B cell (primary cell): ENCODE results near the gene ADORA3. TPM values are rescaled to one million over a fixed set of nuclear protein-coding genes. Genes with fewer than 3 reads are reported as not detected.

Experiments
- ATAC-seq: fragments of 200-7000 bp; cut with Tn5 transposase; one replicate; pipeline ENCODE4 v1.10.0; 2021; ENCODE audit warnings: low read depth, mild to moderate bottlenecking, moderate number of reproducible peaks, moderate library complexity
- CTCF ChIA-PET: fragments of 350-600 bp; sonication (Branson Sonifier 250); formaldehyde crosslinking; loops from one replicate; lab custom pipeline; 2021; ENCODE audit warnings: antibody characterized with exemption, inconsistent platforms; lab: Charles Lee
- POLR2A ChIA-PET: fragments of 350-600 bp; sonication (Branson Sonifier 250); formaldehyde crosslinking; loops from one replicate; lab custom pipeline; 2021; ENCODE audit warnings: antibody characterized with exemption; lab: Charles Lee
- DNase-seq: peaks from one replicate; pipeline ENCODE4 v3.0.0; 2013
- H2AFZ ChIP-seq: 2 replicates; pipeline ENCODE4 v1.6.1; 2012; ENCODE audit warnings: mild to moderate bottlenecking, low read depth, low read length; ENCODE audit not compliant: insufficient read depth, poor library complexity, severe bottlenecking
- H3K27ac ChIP-seq, 2 donors: 1 replicate in 1 of 2; 2 replicates in 1 of 2; pipeline ENCODE4 v1.5.1; 2012 to 2013; ENCODE audit warnings: low read length in 2 of 2, mild to moderate bottlenecking in 2 of 2, moderate library complexity in 1 of 2
- H3K27me3 ChIP-seq, 4 experiments: fragments of 200-600 bp in 1 of 4; sonication (generic) in 1 of 4; replicated peaks in 1 of 4; 1 replicate in 2 of 4; 2 replicates in 2 of 4; pipeline versions ENCODE4 v1.6.1 to v1.7.0; 2013 to 2016; ENCODE audit warnings: low read length in 3 of 4, mild to moderate bottlenecking in 2 of 4, mixed read lengths in 1 of 4, moderate library complexity in 1 of 4; ENCODE audit not compliant: insufficient read depth in 4 of 4, control insufficient read depth in 3 of 4; ENCODE audit errors: control extremely low read depth in 1 of 4
- H3K36me3 ChIP-seq, 2 experiments: replicated peaks in 1 of 2; 1 replicate in 1 of 2; 2 replicates in 1 of 2; pipeline versions ENCODE4 v1.6.1 to v1.7.1; 2013; ENCODE audit warnings: low read length in 1 of 2; ENCODE audit not compliant: insufficient read depth in 2 of 2, control insufficient read depth in 1 of 2; ENCODE audit errors: control extremely low read depth in 1 of 2, extremely low read depth in 1 of 2
- H3K4me1 ChIP-seq, 2 donors: fragments of 200-600 bp in 1 of 2; sonication (generic) in 1 of 2; 1 replicate in 1 of 2; 2 replicates in 1 of 2; pipeline versions ENCODE4 v1.5.1 to v1.6.1; 2013 to 2017; ENCODE audit warnings: low read length in 2 of 2; ENCODE audit not compliant: control insufficient read depth in 2 of 2, insufficient read depth in 2 of 2
- H3K4me2 ChIP-seq: replicated peaks from 2 replicates; pipeline ENCODE3; 2012; ENCODE audit warnings: mild to moderate bottlenecking, low read depth, low read length; ENCODE audit not compliant: poor library complexity, severe bottlenecking
- H3K4me3 ChIP-seq, 5 experiments: fragments of 200-600 bp in 1 of 5; sonication (generic) in 1 of 5; 1 replicate in 3 of 5; 2 replicates in 2 of 5; pipeline versions ENCODE4 v1.5.1 to v1.7.0; 2011 to 2016; ENCODE audit warnings: low read length in 4 of 5, mild to moderate bottlenecking in 4 of 5, low read depth in 2 of 5, control low read depth in 1 of 5, moderate library complexity in 1 of 5; ENCODE audit not compliant: insufficient read depth in 1 of 5; ENCODE audit errors: control extremely low read depth in 1 of 5, extremely low read depth in 1 of 5
- H3K79me2 ChIP-seq: fragments of 200-600 bp; sonication (generic); one replicate; pipeline ENCODE4 v1.6.0; 2016; ENCODE audit warnings: low read length; ENCODE audit not compliant: control insufficient read depth, insufficient read depth
- H3K9ac ChIP-seq: fragments of 200-600 bp; sonication (generic); 2 replicates; pipeline ENCODE4 v1.6.1; 2017; ENCODE audit warnings: mild to moderate bottlenecking, low read length, moderate library complexity
- H3K9me3 ChIP-seq, 3 donors: one replicate each; pipeline versions ENCODE4 v1.6.1 to v1.7.1; 2013; ENCODE audit warnings: low read length in 2 of 3; ENCODE audit not compliant: control insufficient read depth in 2 of 3, insufficient read depth in 1 of 3; ENCODE audit errors: control extremely low read depth in 1 of 3
- H4K20me1 ChIP-seq: 2 replicates; pipeline ENCODE4 v1.6.0; 2012; ENCODE audit warnings: mild to moderate bottlenecking, low read length; ENCODE audit not compliant: insufficient read depth, control insufficient read depth, poor library complexity, severe bottlenecking
- H3K27ac Mint-ChIP-seq: one replicate; pipeline ENCODE4 v1.8.0; 2021; ENCODE audit warnings: mixed read lengths
- H3K27me3 Mint-ChIP-seq: one replicate; pipeline ENCODE4 v1.8.0; 2021; ENCODE audit warnings: mixed read lengths
- H3K4me1 Mint-ChIP-seq: one replicate; pipeline ENCODE4 v1.8.0; 2021; ENCODE audit warnings: mixed read lengths
- H3K4me3 Mint-ChIP-seq: one replicate; pipeline ENCODE4 v1.8.0; 2021; ENCODE audit warnings: mixed read lengths
- H3K9me3 Mint-ChIP-seq: one replicate; pipeline ENCODE4 v1.8.0; 2022; ENCODE audit warnings: mixed read lengths; ENCODE audit not compliant: insufficient read depth
- EZH2 ChIP-seq: IDR thresholded peaks from 2 replicates; pipeline ENCODE4 v1.6.1; 2012; ENCODE audit warnings: borderline replicate concordance, low read depth, mild to moderate bottlenecking, moderate library complexity, low read length; ENCODE audit not compliant: insufficient read depth, poor library complexity, severe bottlenecking
- WGBS: methylation state at CpG from one replicate; pipeline ENCODE4 v1.1.5; 2013; ENCODE audit warnings: missing lambda C conversion rate; ENCODE audit not compliant: insufficient coverage; 5-methylcytosine and 5-hydroxymethylcytosine counted together
- intact Hi-C: fragments of 100-400 bp; cut with micrococcal nuclease; formaldehyde crosslinking; loops from one replicate; pipeline ENCODE4 v1.10.0; 2022
- polyA plus RNA-seq: library from polyadenylated mRNA; depleted of rRNA; stranded (reverse); fragments of >200 nt; gene quantifications from 2 replicates; pipeline ENCODE4 v1.2.3, GENCODE V29; 2012
- total RNA-seq, 2 donors: library from RNA; stranded (reverse); fragments of 120-200 nt in 1 of 2; gene quantifications; 1 replicate in 1 of 2; 2 replicates in 1 of 2; pipeline versions ENCODE4 v1.2.3 to v1.2.4, GENCODE V29; 2013 to 2022
- TF ChIP-seq, protein P1 (sequence below): fragments of 200-600 bp; IDR thresholded peaks from one replicate; pipeline ENCODE4 v1.8.0; 2022; ENCODE audit warnings: antibody characterized with exemption, mild to moderate bottlenecking

ADORA3 gene
- total and polyA plus RNA-seq, 2 donors (not counting 1 experiment from before 2014, with no cell fraction given), result 0.04 to 0.39 TPM

DNA sequence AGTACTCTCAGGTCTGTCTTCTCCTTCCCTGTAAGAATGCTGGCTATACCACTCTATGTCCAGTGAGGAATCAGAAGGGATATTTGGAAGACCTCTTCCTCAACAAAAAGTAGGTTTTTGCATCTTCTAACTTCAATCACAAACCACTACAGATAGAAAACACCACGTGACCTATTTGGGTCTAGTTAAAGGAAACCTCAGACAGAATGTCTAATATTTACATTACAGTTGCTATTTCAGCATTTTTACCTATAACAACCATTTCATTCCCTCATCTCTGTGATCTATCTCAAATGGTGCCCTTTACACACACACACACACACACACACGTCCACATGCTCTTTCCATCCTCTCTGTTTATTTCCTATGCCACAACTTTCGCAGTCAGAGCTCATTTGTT lies 7.9 kb upstream of the ADORA3 start:
- H3K4me2 ChIP-seq, result no peak overlapping the region
- peaks cover 43 to 51% of the 10 kb centered on the region in 2 donors for H3K4me1 ChIP-seq
- no peaks in the 10 kb centered on the region for H3K9me3 Mint-ChIP-seq
- H3K27me3 Mint-ChIP-seq, result no peaks in the 10 kb centered on the region
- no peak for TF ChIP-seq EZH2
- TF ChIP-seq, protein P1, sequence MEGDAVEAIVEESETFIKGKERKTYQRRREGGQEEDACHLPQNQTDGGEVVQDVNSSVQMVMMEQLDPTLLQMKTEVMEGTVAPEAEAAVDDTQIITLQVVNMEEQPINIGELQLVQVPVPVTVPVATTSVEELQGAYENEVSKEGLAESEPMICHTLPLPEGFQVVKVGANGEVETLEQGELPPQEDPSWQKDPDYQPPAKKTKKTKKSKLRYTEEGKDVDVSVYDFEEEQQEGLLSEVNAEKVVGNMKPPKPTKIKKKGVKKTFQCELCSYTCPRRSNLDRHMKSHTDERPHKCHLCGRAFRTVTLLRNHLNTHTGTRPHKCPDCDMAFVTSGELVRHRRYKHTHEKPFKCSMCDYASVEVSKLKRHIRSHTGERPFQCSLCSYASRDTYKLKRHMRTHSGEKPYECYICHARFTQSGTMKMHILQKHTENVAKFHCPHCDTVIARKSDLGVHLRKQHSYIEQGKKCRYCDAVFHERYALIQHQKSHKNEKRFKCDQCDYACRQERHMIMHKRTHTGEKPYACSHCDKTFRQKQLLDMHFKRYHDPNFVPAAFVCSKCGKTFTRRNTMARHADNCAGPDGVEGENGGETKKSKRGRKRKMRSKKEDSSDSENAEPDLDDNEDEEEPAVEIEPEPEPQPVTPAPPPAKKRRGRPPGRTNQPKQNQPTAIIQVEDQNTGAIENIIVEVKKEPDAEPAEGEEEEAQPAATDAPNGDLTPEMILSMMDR, result no peak
- WGBS, result 79% methylated on average over 2 of the region's 3 CpGs
- H3K4me3 Mint-ChIP-seq, result no peak overlapping the region
- POLR2A ChIA-PET, result no interaction called here
- intact Hi-C loops, result no loop called here
- no peak overlapping the region for H3K9ac ChIP-seq
- no peaks in the 10 kb centered on the region for H3K9me3 ChIP-seq
- peaks cover 3% of the 10 kb centered on the region for H3K79me2 ChIP-seq
- no peaks in the 10 kb centered on the region for H4K20me1 ChIP-seq
- H3K4me3 ChIP-seq, result no peak overlapping the region
- H3K27me3 ChIP-seq, result no peaks in the 10 kb centered on the region
- no peak overlapping the region for H2AFZ ChIP-seq
- CTCF ChIA-PET, result interaction anchor here (1.3 to 4.8 kb wide), 3 partner anchors 81 to 244 kb away, joined by 3 to 48 read pairs (median 4); partner anchors contain the start of gene RAP1A
- DNase-seq (no peak), ATAC-seq (no peak)
- no peak overlapping the region for H3K27ac Mint-ChIP-seq
- H3K36me3 ChIP-seq, result no peaks in the 10 kb centered on the region
- peaks cover 40% of the 10 kb centered on the region for H3K4me1 Mint-ChIP-seq
- H3K27ac ChIP-seq, result no peak overlapping the region

DNA sequence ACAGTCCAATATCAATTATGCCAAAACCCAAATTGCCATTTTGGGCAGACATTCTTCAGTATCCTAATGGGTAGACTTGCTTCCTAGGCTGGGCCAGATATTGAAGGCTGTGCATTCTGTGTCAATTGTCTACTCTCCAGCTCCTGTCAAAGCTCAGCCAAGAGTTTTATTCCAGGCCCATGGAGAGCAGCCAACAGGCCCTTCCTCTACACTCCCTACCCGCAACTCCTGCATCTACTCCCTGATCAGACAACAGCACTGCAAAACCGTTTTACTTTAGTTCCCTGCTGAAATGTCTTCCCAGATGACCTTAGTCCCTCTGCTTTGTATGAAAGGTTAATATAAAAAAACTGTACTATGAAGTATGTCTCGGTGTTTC lies 6.6 kb upstream of the ADORA3 start:
- Mint-ChIP-seq H3K27ac (no peak overlapping the region), H3K4me3 (no peak overlapping the region), H3K27me3 (no peaks in the 10 kb centered on the region), H3K4me1 (peaks cover 43% of the 10 kb centered on the region), H3K9me3 (no peaks in the 10 kb centered on the region)
- ATAC-seq (no peak), DNase-seq (no peak)
- H4K20me1 ChIP-seq, result no peaks in the 10 kb centered on the region
- WGBS, result no CpG with 5 or more reads among the region's 3 CpGs
- no peaks in the 10 kb centered on the region for H3K9me3 ChIP-seq
- no peaks in the 10 kb centered on the region for H3K27me3 ChIP-seq
- CTCF ChIA-PET, result interaction anchor here (1.2 to 10.6 kb wide), 11 partner anchors 12 to 259 kb away, joined by 3 to 276 read pairs (median 26); partner anchors contain the start of genes C1orf162 and RAP1A
- H3K79me2 ChIP-seq, result peaks cover 3% of the 10 kb centered on the region
- H2AFZ ChIP-seq, result no peak overlapping the region
- POLR2A ChIA-PET, result no interaction called here
- no peak overlapping the region for H3K9ac ChIP-seq
- intact Hi-C loops, result loop anchor here (2.0 kb wide), 2 partner anchors 61 to 229 kb away; partner anchors contain the start of genes ATP5PB, INKA2 and WDR77
- peaks cover 46 to 51% of the 10 kb centered on the region in 2 donors for H3K4me1 ChIP-seq
- no peaks in the 10 kb centered on the region for H3K36me3 ChIP-seq
- H3K4me3 ChIP-seq, result no peak overlapping the region
- H3K27ac ChIP-seq, result peak overlapping the region in 1 of 2 donors; percentile 98
- TF ChIP-seq, protein P1, result no peak
- no peak for TF ChIP-seq EZH2
- no peak overlapping the region for H3K4me2 ChIP-seq
